Measurements from ENCODE around the gene PLEKHG4B.
"Not testable (repeated sequence)": the region's sequence is repeated elsewhere in the genome, so short reads cannot be mapped to it uniquely, and the experiment has no call there.

The PLEKHG4B gene

GRCh38 chr5:233426-233825, 141.5 kb downstream of the PLEKHG4B start:
- DNase-seq = not testable (repeated sequence)

- DNase-seq = no peak
Observed at GRCh38 chr5:234450-234849, 142.5 kb downstream of the PLEKHG4B start.

DNA sequence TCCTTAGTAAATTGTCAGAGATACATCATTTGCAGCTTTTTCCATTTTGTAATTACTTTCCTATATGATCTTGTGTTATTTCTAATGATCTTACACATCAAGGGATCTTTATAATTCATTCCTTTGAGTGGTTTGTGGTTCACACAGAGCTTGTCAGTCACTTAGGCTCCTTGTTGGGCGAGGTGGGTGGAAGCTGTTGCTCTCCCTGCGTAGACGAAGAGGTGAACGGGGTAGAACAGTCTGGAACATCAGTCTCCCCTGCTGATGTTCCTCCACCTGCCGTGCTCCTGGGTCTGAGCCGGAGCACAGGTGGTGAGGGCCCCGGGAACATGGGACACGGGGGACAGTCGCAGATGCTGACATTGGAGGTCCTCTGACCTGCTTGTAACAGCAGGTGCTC, 143.6 kb downstream of the PLEKHG4B start:
- DNase-seq = not testable (repeated sequence)

DNA sequence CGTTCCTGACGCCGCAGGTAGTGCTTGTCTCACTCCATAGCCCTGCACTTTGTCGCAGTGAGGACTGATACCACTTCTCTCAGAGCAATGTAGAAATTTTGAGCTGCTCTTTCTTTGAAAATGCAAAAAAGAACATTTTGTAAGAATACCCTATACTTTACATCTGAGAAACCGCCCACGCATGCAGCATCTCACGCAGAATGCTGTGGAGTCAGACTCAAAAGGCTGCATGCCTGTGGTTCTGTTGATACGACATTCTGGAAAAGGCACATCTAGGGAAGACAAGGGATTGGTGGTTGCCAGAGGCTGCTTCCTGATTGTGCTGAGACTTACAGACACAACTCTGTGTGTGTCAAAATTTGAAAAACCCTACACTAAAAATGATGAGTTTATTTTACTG, 146.0 kb downstream of the PLEKHG4B start:
- not testable (repeated sequence) for DNase-seq
